Stimulated activated CD8-positive, alpha-beta memory T cell treated with anti-CD3 and anti-CD28 coated beads, Interleukin-7, amount 100 ng/mL, for 24 hours (primary cell): Measurements from ENCODE around the gene CACNA1I.

Experiments used
- DNase-seq: peaks from one replicate; pipeline ENCODE4 v3.0.0-alpha.2; 2020; ENCODE audit warnings: low read depth

Gene CACNA1I

GRCh38 chr22:39568278-39568981, 2.1 kb upstream of the CACNA1I start:
- no peak for DNase-seq

DNA sequence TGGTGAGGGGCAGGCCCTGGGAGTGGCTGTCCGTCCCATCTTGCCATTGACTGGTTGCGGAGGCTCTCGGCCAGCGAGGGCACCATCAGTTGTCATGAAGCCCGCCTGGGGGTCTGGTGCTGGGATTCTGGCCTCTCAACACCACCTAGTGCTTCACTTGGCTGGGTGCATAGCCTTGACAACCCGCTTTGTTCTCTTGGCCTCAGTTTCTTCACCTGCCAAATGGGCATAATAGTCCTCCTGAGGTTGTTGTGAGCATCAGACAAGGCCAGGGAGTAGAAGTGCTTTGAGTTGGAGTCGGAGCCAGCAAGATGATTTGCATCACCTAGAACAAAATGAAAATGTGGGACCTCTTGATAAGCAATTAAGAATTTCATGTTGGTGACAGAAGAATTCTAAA, 1.5 kb upstream of the CACNA1I start:
- no peak for DNase-seq

DNA sequence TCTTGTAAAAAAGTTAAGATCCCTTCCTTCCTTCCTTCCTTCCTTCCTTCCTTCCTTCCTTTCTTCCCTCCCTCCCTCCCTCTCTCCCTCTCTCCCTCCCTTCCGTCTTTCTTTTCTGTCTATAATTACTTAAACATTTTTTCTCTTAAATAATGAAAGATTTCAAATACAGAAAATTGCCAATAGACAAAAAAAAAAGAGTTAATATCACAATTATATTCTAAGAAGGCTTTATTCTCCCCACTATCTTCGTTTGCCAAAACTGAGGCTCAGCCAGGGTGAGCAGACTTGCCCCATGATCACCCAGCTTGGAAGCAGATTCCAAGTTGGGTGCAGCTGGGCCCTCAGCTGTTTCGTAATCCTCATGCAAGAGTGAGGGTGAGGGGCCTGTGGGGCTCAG, 327 bp upstream of the CACNA1I start:
- no peak for DNase-seq

DNA sequence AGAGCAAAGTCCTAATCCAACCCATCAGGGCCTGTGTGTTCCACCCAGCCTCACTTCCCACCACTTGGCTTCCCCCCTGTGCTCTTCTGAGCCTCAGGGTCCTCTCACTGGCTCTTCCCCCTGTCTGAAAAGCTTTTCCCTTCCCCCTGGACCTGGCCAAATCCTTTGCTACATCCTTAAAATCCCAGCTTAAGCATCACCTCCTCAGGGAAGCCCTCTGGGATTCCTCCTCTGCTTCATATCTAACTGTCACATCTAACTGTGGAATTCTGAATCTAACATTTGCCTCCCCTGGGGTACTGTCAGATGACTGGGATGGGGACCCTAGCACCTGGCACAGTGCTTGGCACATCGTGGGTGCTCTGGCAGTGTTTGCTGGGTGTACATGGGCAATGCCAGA, 985 bp downstream of the CACNA1I start:
- no peak for DNase-seq

- DNase-seq: no peak
Observed at GRCh38 chr22:39574779-39575551, 4.4 kb downstream of the CACNA1I start.

- no peak for DNase-seq
Observed at GRCh38 chr22:39575552-39575825, 4.9 kb downstream of the CACNA1I start.

GRCh38 chr22:39576027-39576426, 5.5 kb downstream of the CACNA1I start:
- no peak for DNase-seq

DNA sequence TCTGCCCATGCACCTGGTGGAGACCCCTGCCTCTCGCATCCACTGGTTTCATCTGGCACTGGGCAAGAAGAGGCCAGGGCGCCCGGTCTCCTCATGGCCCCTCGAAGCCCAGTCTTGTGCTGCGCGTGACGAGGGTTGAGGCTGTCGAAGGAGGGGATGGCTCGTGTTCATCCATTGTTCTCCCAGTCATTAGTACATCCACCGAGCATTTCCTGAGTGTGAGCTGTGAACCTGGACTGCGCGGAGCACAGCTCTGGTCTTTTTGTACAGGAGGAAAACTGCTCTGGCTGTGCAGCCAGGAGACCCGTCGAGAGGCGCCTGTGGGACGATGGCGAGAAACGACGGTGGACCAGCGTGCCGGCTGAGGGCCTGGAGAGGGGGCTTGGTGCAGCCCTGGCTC, 6.8 kb downstream of the CACNA1I start:
- DNase-seq: no peak

DNA sequence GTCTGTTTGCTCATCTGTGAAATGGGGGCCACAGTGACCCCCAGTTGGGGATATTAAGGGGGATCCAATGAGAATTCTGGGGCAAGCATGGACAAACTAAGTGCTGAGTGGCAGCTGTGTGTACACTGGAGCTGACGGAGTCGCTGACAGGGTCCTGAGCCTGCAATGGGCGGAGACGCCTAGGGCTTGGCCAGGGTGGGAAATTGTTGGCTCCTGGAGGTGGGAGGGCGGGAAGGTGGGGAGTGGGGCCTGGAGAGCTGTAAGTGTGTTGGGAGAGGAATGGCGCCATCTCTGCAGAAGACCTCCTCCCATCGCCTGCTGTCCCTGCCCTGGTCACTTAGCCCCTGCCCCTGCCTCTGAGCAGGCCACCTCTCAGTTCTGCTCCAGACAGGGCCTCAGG, 7.3 kb downstream of the CACNA1I start:
- DNase-seq: no peak

GRCh38 chr22:39580006-39580441, 9.5 kb downstream of the CACNA1I start:
- DNase-seq: no peak

- no peak for DNase-seq
Observed at GRCh38 chr22:39580795-39581194, 10.2 kb downstream of the CACNA1I start.

- no peak for DNase-seq
Observed at GRCh38 chr22:39581303-39581702, 10.8 kb downstream of the CACNA1I start.

- no peak for DNase-seq
Observed at GRCh38 chr22:39583066-39583667, 12.6 kb downstream of the CACNA1I start.

DNA sequence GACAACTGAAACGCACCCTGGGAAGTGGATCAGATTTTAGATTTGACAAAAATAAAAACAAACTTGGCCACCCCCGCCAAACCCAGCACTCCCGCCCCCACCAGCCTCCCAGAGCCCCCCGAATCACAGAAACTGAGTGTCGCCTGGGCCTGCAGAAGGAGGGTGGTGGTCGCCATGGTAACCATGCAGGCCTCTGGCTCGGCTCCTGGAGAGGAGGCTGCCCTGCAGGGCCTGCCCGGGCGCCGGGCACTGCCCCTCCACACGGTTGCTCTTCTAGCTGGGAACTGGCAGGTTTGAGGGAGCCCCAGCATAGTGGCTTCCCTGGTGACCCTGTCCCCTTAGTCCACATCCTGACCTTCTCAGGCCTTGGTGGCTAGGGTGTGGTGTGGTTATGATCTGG, 19.3 kb downstream of the CACNA1I start:
- no peak for DNase-seq

DNA sequence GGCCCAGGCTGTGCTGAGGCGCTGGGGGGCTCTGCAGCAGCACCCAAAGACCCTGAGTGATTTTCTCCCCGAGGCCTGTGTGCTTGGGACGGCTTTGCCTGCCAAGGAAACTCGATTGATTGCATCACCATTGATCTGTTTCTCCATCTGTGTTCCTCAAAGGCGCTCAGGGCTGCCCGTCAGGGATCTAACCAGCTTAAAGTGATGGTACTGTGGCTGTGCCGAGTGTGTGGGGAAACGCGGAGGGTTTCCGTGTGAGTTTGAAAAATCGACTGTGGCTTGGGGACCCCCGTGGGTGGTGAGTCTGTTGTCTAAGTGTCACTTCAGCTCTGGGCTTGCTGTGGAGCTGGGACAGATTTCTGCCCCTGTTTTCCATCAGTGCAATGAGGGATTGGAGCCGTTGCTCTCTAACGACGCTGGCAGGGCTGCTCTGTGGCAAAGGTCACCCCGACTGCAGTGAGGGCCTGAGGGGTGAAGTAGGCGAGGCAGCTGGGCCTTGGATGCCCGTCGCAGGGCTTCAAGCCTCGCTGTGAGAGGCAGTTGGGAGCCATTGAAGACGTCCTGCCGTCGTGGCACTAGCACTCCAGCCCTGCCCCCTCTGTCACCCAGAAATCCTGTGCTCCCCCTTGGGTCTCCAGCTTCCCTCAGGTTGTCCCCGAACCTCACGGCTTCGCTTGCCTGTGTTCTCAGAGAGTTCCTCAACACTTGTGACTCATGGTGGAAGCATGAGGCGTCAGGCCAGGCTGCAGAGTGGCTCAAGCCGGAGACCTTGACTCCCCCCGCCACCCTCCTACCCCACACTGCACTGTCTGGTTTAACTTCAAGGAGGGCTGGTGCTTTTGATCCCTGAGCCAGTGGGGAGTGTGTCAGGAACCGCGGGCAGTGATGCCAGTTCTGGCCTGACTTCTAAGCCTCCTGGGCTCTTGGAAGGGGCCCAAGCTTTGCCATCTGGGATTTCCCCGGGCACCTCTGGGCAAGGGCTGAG, 21.8 kb downstream of the CACNA1I start:
- no peak for DNase-seq

GRCh38 chr22:39593066-39593930, 22.7 kb downstream of the CACNA1I start:
- no peak for DNase-seq

GRCh38 chr22:39593931-39594285, 23.4 kb downstream of the CACNA1I start:
- DNase-seq: no peak

- DNase-seq: no peak
Observed at GRCh38 chr22:39594411-39594810, 23.9 kb downstream of the CACNA1I start.

DNA sequence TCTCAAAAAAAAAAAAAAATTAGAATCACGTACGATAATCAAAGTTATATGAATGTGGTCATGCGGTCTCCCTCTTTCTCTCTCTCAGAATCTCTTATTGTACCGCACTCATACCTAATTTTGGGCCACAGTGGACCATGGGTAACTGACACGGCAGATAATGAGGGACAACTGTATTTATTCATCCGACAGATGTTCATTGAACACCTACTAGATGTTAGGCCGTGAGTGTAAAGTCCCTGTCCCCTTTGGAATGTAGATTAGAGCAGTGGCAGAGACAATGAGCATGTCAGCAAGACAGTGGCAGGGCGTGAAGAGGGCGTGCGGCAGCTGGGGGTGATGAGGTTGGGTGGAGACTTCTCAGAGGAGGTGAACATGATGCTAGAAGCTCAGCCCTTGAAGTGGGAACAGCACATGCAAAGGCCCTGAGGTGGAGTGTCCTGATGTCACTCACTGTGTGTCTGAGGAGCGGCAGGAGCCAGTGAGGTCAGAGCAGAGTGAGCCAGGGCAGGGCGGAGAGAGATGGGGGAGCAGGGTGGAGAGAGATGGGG, 25.1 kb downstream of the CACNA1I start:
- DNase-seq: no peak

DNA sequence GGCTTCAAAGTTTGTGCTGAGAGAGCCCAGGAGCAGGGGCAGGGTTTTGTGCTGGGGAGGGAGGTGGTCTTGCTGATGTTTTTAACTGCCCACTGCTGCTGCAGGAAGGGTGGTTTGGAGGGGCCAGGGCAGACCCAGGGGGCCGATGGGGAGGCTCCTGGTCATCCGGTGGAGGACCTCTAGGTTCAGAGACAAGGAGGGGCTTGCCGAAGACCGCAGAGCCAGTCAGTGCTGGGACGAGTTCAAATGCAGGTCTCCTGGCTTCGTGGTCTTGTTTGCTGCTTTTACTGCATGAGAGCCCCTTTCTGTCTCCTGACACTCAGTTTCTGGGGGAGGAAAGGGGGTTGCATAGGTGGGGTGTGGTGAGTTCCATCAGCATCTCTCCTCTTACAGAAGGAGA, 26.0 kb downstream of the CACNA1I start:
- DNase-seq: no peak

GRCh38 chr22:39597236-39597869, 26.8 kb downstream of the CACNA1I start:
- no peak for DNase-seq
